Panc1 (cell line): ENCODE measurements around the gene SLC44A1. TPM values are rescaled to one million over a fixed set of nuclear protein-coding genes. Genes with fewer than 3 reads are reported as not detected.

Experiments
- ATAC-seq: fragments of 200-7000 bp; cut with Tn5 transposase; 2 replicates; pipeline ENCODE4 v1.9.1; 2020; ENCODE audit warnings: mild to moderate bottlenecking, moderate library complexity
- BruUV-seq: library from RNA; stranded (reverse); fragments of 400-500 nt; replicated peaks from 2 replicates; lab custom pipeline; 2021; lab: Mats Ljungman, UMichigan
- CTCF ChIA-PET: fragments of 300-600 bp; sonication (Branson Sonifier 250); formaldehyde crosslinking; loops from one replicate; lab custom pipeline; 2022; ENCODE audit warnings: antibody characterized with exemption; lab: Charles Lee
- POLR2A ChIA-PET: fragments of 300-600 bp; sonication (Branson Sonifier 250); formaldehyde crosslinking; loops from one replicate; lab custom pipeline; 2022; ENCODE audit warnings: antibody characterized with exemption; lab: Charles Lee
- DNase-seq: peaks from one replicate; pipeline ENCODE4 v3.0.0-alpha.2; 2010; ENCODE audit warnings: low read depth, low spot score
- H3K27ac ChIP-seq: 2 replicates; pipeline ENCODE4 v1.5.1; 2011; ENCODE audit warnings: mild to moderate bottlenecking, low read length, inconsistent platforms
- H3K27me3 ChIP-seq: fragments of 200-500 bp; sonication (Bioruptor generic); 2 replicates; pipeline ENCODE4 v1.6.0; 2014; ENCODE audit warnings: low read length, inconsistent platforms; ENCODE audit not compliant: control insufficient read depth, insufficient read depth
- H3K36me3 ChIP-seq: fragments of 200-500 bp; sonication (Bioruptor generic); 2 replicates; pipeline ENCODE4 v1.5.1; 2014; ENCODE audit warnings: inconsistent platforms, mild to moderate bottlenecking, low read length, moderate library complexity; ENCODE audit not compliant: control insufficient read depth, insufficient read depth
- H3K4me1 ChIP-seq: 2 replicates; pipeline ENCODE4 v1.5.1; 2011; ENCODE audit warnings: inconsistent platforms, mild to moderate bottlenecking, low read length, moderate library complexity; ENCODE audit not compliant: control insufficient read depth, insufficient read depth
- H3K4me3 ChIP-seq, 2 experiments: 2 replicates each; pipeline ENCODE4 v1.5.1; 2011 to 2012; ENCODE audit warnings: low read depth in 2 of 2, low read length in 2 of 2, mild to moderate bottlenecking in 2 of 2, inconsistent platforms in 1 of 2, moderate library complexity in 1 of 2
- H3K9me3 ChIP-seq: fragments of 200-500 bp; sonication (Bioruptor generic); 2 replicates; pipeline ENCODE4 v1.5.1; 2014; ENCODE audit warnings: low read depth, mild to moderate bottlenecking, inconsistent platforms, low read length, moderate library complexity; ENCODE audit not compliant: control insufficient read depth, insufficient read depth
- CTCF ChIP-seq: fragments of 450-650 bp; IDR thresholded peaks from 2 replicates; pipeline ENCODE4 v1.5.1; 2017; ENCODE audit warnings: mild to moderate bottlenecking
- POLR2AphosphoS5 ChIP-seq: IDR thresholded peaks from 2 replicates; pipeline ENCODE4 v1.6.1; 2012; ENCODE audit warnings: mild to moderate bottlenecking, low read depth, low read length, moderate library complexity
- REST ChIP-seq, 2 experiments: IDR thresholded peaks; 2 replicates each; pipeline ENCODE4 v1.6.1; 2011 to 2012; ENCODE audit warnings: low read depth in 2 of 2, control low read depth in 1 of 2, low read length in 1 of 2, mild to moderate bottlenecking in 1 of 2, moderate library complexity in 1 of 2; ENCODE audit not compliant: insufficient read depth in 1 of 2
- SIN3A ChIP-seq: IDR thresholded peaks from 2 replicates; pipeline ENCODE4 v1.6.1; 2012; ENCODE audit warnings: low read depth, mild to moderate bottlenecking, low read length, moderate library complexity, borderline replicate concordance; ENCODE audit not compliant: insufficient read depth
- TCF7L2 ChIP-seq: IDR thresholded peaks from 2 replicates; pipeline ENCODE4 v1.6.1; 2011; ENCODE audit warnings: mild to moderate bottlenecking, low read depth, low read length, inconsistent platforms
- in situ Hi-C: cut with HindIII; loops from 2 replicates; pipeline ENCODE4 v1.10.0; 2016; ENCODE audit warnings: low sequenced_read_pairs, low pct_unique_long_range_greater_than_20kb
- intact Hi-C: fragments of 100-400 bp; cut with micrococcal nuclease; formaldehyde crosslinking; loops from one replicate; pipeline ENCODE4 v1.10.0; 2022; ENCODE audit not compliant: unreplicated experiment
- total RNA-seq: library from RNA; stranded (reverse); gene quantifications from one replicate; pipeline ENCODE4 v1.2.1, GENCODE V29; 2021; ENCODE audit not compliant: unreplicated experiment

Gene SLC44A1
- total RNA-seq, 1 experiment from 2014 or later: 8.7 TPM

- no TSS peak for BruUV-seq
- ChIA-PET POLR2A (no interaction called here), CTCF (no interaction called here)
- in situ Hi-C loops (no loop called here), intact Hi-C loops (no loop called here)
- Histone ChIP-seq H3K4me1 (no peaks in the 10 kb centered on the region), H3K9me3 (no peaks in the 10 kb centered on the region), H3K36me3 (no peaks in the 10 kb centered on the region), H3K27ac (no peak overlapping the region), H3K27me3 (no peaks in the 10 kb centered on the region), H3K4me3 (no peak overlapping the region)
- no peak for TF ChIP-seq CTCF
- TF ChIP-seq SIN3A: no peak
- no peak for TF ChIP-seq REST (IDR thresholded peaks at IDR 0.05; ENCODE audit: insufficient read depth in 1 of 2, low read depth in 2 of 2, low read length in 1 of 2)
- no peak for TF ChIP-seq POLR2AphosphoS5
- no peak for TF ChIP-seq TCF7L2
- ATAC-seq (no peak), DNase-seq (no peak)
These were observed 95.4 kb downstream of the SLC44A1 start for GRCh38 chr9:105339849-105340248.

- DNase-seq (no peak), ATAC-seq (no peak)
- intact Hi-C loops: no loop called here
- no peak for TF ChIP-seq CTCF
- no peak for TF ChIP-seq POLR2AphosphoS5
- no peak for TF ChIP-seq TCF7L2
- no peak for TF ChIP-seq SIN3A
- TF ChIP-seq REST (IDR thresholded peaks at IDR 0.05; ENCODE audit: insufficient read depth in 1 of 2, low read depth in 2 of 2, low read length in 1 of 2): no peak
- no peaks in the 10 kb centered on the region for H3K9me3 ChIP-seq
- no TSS peak for BruUV-seq
- no peaks in the 10 kb centered on the region for H3K36me3 ChIP-seq
- in situ Hi-C loops: no loop called here
- no peaks in the 10 kb centered on the region for H3K4me1 ChIP-seq
- H3K4me3 ChIP-seq: no peak overlapping the region; a peak in 1 of 4 replicates
- CTCF ChIA-PET: interaction anchor here (0.7 kb wide), 1 partner anchor 72 kb away, joined by 4 read pairs; no protein-coding TSS in a partner anchor
- no peak overlapping the region for H3K27ac ChIP-seq
- POLR2A ChIA-PET: no interaction called here
- H3K27me3 ChIP-seq: no peaks in the 10 kb centered on the region
These were observed 97.1 kb downstream of the SLC44A1 start for GRCh38 chr9:105341434-105342146.
